ENCODE measurements around the gene PCYT1B.
"Not testable (repeated sequence)": the region's sequence is repeated elsewhere in the genome, so short reads cannot be mapped to it uniquely, and the experiment has no call there.

Gene PCYT1B

DNA sequence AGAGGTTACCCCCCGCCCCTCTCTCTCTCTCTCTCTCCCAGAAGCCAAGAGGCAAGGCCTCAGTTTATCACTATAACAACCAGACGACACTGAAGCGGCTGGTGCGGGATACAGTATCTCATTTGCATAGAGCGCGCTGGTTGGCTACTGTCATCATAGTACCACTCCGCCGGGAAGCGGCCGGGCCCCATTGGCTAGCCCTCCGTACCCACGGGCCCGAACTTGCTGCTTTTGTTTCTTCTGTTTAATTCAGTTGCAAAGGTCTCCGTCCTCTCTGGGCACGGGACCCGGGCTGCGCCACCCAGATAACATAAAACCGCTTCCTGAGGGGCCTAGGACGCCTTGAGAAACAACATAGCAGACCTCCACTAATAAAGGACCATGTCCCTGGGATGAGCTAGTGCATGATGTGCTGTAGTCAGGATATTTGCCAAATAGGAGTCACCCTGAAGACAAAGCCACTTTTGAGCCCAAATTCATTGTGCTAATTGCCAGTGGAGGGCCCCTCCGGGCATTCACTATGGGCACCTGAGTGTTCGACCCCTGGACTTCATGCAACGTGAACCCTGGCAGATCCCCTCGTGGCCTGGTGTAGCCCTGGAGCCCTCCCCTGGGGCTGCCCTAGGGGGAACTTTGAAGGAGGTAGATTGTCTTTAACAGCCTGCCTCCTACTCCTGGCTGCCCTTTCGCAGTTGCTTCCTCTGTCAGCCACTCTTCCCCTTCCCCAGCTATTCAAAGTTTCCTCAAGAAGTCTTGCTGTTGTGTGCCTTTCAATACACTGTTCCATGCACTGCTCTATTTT, at the start of gene PCYT1B:
Gene PCYT1B, minus strand, starts transcription at position 91 of the 802 bp plus-strand sequence. CDS start 242 bp downstream, outside the sequence.
- peak; percentile 79 for DNase-seq

DNA sequence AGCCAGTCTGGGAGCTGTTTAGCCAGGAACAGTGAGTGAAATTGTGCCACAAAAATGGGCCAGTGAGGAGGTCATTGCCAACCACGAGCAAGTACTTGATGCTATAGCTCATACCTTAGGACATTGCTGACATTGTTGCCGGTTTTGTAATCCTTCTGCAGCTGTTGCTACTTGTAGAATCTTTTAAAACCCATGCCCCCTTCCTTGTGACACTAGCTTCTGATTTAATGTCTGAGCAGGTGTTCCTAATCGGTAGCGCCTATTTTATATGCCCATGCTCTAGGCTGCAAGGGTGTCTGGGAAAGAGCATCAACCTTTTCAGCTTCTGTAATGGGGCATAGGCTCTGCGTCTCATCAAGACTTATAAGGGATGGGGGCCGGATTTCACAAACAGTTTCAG, 49.1 kb upstream of the PCYT1B start:
- no peak for DNase-seq

DNA sequence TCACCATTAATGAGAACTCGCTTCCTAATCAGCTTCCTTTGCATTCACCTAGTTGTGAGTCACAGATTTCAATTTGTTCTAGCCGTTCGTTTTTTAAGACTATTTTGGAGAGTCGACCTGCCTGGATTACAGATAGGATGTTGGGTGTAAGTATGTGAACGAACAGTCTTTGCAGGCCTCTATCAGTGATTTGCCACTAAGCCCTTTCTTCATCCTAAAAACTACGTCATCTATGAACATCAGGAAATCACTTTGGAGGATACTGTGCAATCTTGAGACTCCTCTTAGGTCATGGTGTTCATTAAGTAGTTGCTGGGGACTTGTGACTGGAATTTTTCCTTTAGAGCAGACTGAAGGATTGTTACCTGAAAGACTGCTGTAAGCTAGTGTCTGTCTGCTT, 47.7 kb upstream of the PCYT1B start:
- DNase-seq, result no peak

DNA sequence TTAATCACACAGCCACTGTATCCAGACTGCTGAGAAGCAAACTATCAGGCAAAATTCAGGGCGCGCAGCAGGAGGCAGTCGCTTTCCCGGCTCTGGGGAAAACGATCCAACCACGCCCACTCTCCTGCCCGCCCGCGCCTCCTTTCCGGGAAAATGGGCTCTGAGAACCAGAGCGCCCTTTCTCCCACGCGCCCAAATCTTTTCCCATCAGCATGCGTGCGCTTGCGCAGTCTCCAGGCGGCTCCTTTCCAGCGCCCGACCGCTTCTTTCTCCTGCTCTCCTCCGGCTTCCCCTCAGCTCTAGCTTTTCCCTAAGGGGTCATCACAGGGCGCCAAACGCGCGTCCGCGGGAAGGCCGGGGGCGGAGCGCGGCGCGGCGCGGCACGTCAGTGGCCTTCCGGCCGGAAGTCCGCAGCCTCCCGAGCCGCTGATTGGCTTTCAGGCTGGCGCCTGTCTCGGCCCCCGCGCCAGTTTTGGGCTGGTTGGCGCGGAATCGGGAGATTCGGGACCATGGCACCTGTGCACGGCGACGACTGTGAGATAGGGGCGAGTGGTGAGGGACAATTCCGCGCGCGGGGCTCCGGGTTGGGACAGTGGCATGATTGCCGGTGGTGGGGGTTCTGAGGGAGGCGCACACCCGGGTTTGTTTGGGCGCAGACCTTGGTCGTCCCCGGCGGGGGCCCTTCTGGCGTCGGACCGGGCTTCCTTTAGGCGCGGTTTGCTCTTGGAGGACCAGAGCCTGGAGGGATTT, 46.5 kb upstream of the PCYT1B start, which contains the start of gene POLA1:
Gene POLA1, plus strand, starts transcription at position 466 of the 750 bp plus-strand sequence. Its CDS starts 44 bp downstream, at position 510.
- DNase-seq, result peak; percentile 89

DNA sequence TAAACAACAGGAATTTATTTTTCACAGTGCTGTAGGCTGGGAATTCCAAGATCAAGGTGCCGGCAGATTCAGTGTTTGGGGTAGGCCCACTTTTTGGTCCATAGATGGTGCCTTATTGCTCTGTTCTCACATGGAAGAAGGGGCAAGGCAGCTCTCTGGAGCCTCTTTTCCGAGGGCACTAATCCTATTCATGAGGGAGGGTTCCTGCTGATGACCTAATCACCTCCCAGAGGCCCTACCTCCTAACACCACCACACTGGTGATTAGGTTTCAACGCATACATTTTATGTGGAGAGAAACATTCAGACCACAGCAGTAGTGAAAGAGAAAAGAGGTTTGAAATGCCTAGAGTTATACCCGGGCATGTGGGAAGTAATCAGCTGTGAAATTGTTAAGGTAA, 45.2 kb upstream of the PCYT1B start:
- DNase-seq, result no peak

DNA sequence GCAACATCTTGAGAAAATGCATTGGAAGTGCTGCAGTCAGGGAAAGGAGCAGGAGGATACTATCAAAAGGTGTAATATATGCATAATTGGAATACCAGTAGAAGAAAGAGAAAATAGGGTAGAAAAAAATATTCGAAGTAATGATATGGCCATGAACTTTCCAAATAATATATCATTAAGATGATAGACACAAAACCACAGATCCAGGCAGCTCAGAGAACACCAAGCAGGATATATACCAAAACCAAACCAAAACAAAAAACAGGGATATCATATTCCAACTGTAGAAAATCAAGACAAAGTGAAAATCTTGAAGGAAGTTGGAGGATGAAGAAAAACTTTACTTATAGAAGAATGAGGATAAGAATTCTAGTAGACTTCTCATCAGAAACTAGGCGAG, 36.9 kb upstream of the PCYT1B start:
- no peak for DNase-seq

DNA sequence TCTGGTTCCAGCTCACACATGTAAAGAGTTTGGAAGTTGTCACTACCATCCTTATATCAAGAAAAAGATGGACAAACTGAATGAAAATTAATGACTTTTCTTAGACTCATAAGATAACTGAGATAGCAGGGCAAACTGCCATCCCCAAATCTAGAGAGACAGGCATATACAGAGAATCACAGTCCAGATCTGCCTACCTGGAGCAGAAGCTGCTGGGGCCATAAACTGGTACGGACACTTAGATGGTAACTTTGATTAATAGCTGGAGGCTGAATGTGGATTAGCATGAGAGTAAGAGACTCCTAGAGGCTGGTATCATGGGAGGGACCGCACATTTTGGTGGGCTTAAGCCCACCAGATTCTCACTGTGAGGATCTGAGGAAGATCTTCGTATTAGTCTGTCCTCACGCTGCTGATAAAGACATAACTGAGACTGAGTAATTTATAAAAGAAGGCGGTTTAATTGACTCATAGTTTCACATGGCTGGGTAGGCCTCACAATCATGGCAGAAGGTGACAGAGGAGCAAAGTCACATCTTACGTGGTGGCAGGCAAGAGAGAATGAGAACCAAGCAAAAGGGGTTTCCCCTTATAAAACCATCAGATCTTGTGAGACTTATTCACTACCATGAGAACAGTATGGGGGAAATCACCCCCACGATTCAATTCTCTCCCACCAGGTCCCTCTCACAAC, 35.7 kb upstream of the PCYT1B start:
- no peak for DNase-seq

DNA sequence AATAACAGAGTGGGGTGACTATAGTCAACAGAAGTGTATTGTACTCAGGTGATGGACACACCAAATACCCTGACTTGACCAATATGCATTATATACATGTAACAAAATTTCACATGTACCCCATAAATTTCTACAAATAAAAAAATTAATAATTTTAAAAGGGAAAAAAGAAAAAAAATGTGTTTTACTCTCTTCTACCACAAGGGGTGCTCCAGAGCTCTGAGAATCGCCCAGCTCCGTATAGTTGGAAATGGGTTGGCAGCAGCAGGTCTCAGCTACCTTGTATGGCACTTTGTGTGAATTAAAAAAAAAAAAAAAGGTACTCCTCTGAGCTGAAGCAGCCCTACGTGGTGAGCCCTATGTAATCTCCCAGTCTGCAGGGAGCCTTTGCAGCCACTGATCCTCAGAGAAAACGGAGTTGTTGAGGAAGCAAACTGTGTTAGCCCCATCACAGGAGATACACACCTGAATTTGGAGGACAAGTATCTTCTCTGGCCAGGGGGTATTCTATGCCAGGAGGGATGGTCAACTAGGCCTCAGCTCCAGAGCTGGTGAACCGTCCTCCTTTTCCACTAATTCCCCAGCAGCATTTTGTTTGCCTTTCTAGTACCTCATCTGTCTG, 29.4 kb upstream of the PCYT1B start:
- peak; percentile 7 for DNase-seq

DNA sequence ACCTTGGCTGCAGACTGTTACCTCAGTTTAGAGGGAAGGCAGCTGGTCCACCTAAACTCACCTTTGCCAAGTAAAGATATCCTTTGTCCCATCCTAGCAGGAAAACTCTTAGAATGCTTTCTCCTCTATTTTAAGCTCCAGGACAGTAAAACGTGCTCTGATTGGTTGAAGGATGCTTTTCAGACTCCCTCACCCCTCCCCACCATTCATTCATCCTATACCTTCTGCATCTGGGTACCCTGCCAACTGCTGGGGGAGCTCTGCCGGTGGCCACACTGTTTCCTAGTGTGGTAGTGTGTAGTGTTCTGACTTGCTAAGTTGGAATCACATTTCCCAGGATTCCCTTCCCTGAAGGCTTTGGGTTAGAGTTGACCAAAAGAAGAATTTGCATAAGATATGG, 26.3 kb upstream of the PCYT1B start:
- DNase-seq, result no peak

DNA sequence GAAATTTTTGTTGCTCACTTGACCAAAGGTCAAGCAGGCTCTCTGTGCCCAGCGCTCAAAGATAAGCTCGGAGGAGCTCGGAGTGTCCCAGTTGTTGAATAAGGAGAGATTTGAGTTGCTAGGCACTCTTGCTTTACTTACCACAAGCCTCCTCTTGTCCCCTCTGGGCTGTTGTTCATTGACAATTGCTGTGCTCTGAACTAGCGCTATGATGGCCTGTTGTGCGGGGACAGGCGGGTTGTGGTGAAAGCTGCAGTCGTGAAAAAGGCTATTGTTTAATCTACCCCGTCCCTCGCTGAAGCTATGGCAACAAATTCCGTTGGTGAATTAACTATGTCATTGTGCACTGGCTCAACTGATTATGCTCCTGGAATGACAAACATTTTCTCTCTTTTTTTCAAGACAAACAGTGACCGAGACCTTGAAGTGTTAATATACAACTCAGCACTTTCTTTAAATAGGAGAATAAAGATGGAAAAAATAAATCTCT, 25.6 kb upstream of the PCYT1B start:
- DNase-seq, result no peak

DNA sequence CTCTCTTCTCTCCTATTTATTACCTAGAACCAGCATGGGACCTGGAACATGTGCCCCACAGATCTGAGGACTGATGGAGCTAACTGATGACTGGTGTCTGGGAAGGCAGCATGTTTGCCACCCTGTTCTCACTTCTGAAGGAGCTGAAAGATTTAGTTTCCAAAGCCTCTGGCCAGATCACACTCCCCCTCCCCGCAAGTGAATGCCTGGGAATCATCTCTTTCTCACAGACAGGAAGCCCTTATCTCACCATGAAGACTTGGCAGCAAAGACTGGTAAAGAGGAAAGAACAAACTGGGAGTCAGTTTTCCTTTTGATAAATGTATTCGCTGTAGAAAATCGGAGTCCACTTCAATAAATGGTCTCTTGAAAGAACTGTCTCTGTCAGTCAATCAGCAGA, 21.0 kb upstream of the PCYT1B start:
- no peak for DNase-seq

DNA sequence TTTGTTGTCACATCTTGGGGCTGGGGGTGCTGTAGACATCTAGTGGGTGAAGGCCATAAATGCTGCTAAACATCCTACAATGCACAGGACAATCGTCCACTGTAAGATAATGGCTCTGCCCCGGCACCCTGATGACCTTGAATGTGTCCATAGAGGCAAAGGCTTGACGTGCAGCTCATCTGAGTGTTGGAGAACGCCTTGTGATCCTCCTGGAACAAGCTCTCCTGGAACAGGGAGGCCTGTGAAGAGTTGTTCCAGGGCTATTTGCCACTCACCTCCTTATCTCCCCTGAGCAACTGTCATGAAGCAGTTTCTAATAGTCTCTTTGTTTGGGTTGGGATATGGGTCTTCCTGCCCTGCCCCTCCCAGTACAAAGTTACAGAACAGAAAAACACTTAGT, 15.2 kb upstream of the PCYT1B start:
- no peak for DNase-seq

DNA sequence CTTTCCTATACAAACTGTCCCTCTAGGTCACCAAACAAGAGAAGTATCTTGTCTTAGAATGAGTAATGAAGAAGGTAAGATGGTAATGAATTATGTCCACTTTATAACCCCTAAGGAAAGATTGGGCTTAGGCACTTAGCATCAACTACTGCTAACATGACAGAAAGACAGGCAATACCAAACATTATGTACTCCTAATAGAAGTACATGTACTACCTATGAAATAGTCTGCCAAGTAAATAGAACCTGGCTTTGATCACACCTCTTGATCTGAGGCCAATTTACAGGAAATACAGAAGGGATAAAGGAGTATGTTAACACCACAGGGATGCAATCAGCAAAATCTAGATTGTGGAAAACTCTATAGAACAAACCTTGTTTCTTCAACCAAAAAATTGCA, 14.1 kb upstream of the PCYT1B start:
- DNase-seq, result no peak

DNA sequence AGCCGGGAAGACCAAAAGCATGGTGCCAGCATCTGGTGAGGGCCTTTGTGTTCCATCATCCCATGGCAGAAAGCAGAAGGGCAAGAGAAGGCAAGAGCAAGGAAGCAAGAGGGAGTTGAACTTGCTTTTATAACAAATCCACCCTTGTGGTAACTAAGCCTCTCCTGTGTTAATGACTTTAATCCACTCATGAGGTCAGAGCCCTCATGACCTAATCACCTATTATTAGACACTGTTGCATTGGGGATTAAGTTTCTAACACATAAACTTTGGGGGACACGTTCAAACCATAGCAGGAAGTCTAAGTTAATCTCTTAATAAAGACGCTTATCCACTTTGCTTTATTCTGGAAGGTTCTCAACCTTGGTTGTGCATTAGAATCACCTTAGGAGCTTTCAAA, 12.5 kb upstream of the PCYT1B start:
- no peak for DNase-seq

DNA sequence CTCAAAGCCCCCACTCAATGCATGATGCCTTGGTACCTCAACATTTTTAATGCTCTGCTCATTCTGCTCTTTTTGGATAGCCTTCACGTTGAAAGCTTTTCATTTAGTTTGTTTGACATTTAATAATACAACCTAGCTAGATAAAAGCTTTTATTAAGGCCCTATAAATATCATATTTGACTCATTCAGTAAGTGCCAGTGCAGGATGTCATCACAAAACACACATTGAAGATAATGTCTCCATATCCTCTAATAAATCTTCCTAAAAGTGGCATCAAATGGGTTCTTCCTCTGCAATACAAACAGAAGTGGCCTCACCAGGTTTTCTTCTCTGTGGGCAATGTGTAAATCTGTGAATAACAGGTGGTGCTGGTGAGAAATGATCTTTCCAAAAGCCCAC, 12.0 kb upstream of the PCYT1B start:
- DNase-seq, result no peak

DNA sequence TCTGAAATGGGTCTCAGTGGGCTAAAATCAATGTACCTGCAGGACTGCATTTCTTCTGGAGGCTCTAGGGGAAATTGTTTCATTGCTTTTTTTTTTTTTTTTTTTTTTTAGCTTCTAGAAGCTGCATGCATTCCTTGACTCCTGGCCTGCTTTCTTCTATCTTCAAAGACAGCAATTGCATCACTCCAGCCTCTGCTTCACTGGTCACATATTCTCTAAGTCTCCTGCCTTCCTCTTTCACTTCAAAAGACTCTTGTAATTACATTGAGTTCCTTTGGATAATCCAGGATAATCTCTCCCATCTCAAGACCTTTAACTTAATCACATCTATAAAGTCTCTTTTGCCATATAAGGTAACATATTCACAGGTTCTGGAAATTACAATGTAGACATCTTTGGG, 11.3 kb upstream of the PCYT1B start:
- DNase-seq, result no peak

DNA sequence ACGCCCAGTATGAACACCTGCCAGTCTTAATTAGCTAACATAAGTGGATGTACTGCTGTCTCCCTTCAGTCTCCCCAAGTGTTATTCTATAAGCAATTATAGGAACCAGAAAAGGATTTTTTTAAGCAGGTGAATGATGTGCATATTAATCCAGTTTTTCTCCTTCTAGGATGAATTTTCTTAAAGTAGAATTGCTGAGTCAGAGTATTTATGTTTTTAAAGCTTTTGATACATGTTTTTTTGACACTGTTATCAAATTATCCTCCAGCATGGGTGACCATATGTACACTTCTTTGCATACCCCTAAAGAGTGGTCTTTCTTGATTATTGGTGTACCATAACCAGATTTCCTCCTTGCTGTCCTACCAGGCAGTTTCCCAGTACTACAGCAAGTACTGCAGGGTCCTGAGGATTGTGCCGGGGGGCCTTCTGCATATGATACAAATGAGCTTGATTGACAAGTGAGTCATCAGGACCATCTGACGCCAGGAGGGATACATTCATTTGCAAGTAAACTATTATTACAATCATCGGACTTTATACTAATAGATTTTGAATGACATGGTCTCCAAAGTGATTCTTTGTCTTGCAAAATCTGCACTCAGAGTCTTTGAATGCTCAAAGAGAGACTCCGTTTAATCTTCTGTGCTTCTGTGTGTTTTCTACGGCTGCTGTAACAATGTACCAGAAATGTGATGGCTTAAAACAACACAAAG, 10.7 kb upstream of the PCYT1B start:
- DNase-seq, result no peak

DNA sequence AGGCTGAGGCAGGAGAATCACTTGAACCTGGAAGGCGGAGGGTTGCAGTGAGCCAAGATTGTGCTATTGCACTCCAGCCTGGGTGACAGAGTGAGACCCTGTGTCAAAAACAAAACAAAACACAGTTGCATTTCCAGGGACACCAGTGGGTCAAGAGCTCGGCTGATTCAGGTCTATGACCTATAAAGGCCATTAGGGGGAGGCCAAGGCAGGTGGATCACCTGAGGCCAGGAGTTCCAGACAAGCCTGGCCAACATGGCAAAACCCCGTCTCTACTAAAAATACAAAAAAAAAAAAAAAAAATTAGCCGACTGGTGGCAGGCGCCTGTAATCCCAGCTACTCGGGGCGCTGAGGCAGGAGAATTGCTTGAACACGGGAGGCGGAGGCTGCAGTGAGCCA, 8.5 kb upstream of the PCYT1B start:
- DNase-seq, result not testable (repeated sequence)

DNA sequence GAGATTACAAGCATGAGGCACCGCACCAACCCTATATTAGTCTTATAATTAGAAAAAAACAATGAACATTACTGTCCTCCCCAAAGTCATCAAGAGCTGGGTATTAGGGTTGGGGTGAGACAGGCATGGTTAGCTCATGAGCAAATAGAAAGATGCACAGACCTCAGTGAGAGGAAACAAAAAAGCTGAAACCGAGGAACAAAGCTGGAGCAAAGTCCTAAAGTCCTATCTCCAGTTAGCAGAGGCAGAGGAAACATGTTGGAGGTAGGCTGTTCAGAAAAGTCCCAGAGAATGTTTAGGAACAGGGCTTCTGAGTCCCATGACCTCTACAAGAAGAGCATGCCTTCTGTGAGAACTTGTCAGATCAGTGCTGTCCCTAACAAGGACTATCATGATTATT, 4.6 kb upstream of the PCYT1B start:
- no peak for DNase-seq

DNA sequence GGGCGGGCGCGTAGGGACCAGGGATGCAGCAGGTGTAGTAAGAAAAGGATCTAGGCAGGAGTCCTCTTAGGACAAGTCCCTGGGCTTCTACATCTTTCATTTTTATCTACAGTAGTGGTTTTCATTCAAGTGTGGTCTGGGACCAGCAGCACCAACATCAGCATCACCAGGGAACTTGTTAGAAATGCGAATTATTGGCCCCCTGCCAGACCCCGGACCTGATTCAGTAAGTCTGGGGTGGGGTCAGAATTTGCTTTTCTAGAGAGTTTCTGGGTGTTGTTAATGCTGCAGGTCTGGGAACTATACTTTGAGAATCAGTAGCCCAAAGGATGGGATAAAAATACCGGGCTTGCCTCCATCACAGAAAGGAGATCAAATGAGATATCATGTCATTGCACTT, 1.3 kb upstream of the PCYT1B start:
- no peak for DNase-seq

DNA sequence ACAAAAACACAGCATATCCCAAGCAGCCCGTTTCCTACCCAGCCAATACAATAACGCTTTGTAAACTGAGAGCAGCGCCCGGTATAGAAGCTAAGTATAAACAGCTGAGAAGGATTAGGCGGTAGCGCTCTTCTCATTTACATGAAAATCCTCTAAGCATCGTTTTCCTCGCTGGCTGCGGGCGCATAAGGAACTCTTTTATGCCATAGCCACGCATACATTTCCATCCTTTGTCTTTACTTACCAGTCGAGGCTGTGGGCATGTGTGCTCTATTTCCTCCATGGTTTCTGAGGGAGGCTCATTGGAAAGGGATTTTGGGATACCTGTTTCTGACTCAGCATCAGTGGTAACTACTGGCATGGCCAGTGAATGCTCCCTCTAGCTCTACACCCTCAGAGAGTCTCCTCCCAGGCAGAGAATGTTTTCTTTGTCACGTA, 383 bp downstream of the PCYT1B start:
- peak; percentile 22 for DNase-seq

DNA sequence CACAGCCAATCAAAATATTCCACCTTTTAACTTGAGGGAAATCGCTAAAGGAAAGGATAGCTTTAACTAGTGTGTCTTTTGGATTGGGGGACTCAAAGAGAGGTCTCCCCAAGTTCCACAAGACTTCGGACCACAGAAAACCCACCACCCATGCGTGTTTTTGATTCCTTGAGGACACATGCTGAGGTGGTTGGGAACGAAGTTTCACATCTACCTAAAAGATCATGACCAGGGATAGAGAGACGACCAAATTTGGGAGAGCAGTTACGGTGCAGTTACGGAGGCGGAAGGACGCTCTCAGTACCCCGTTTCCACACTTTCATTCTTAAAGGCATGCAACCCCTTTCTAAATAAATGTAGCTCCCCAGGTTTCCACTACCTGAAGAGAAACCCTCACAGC, 1.1 kb downstream of the PCYT1B start:
- no peak for DNase-seq
